H9 (cell line): ENCODE measurements around the gene ABCC11. TPM values are rescaled to one million over a fixed set of nuclear protein-coding genes. Genes with fewer than 3 reads are reported as not detected.

ENCODE experiments used
- DNase-seq: peaks from one replicate; pipeline ENCODE4 v3.0.0-alpha.2; 2017
- H2AFZ ChIP-seq: one replicate; pipeline ENCODE4 v1.6.1; 2013; ENCODE audit warnings: mild to moderate bottlenecking, low read length, control low read depth, moderate library complexity
- H2AK5ac ChIP-seq: 2 replicates; pipeline ENCODE4 v1.6.1; 2013; ENCODE audit warnings: low read length, control low read depth, mixed read lengths; ENCODE audit not compliant: insufficient read length
- H2BK120ac ChIP-seq: one replicate; pipeline ENCODE4 v1.6.1; 2013; ENCODE audit warnings: low read depth, mild to moderate bottlenecking, low read length, control low read depth, inconsistent platforms; ENCODE audit not compliant: poor library complexity, severe bottlenecking
- H2BK12ac ChIP-seq: 2 replicates; pipeline ENCODE4 v1.6.1; 2013; ENCODE audit warnings: low read length, control low read depth, mixed read lengths, low read depth; ENCODE audit not compliant: insufficient read length
- H2BK15ac ChIP-seq: 2 replicates; pipeline ENCODE4 v1.6.1; 2013; ENCODE audit warnings: low read depth, low read length, control low read depth
- H2BK20ac ChIP-seq: one replicate; pipeline ENCODE4 v1.6.1; 2013; ENCODE audit warnings: low read depth, mild to moderate bottlenecking, low read length, control low read depth, inconsistent platforms; ENCODE audit not compliant: poor library complexity, severe bottlenecking
- H2BK5ac ChIP-seq: 2 replicates; pipeline ENCODE4 v1.6.1; 2013; ENCODE audit warnings: low read length, control low read depth, mixed read lengths; ENCODE audit not compliant: insufficient read length
- H3K14ac ChIP-seq: 2 replicates; pipeline ENCODE4 v1.6.1; 2013; ENCODE audit warnings: low read length, control low read depth; ENCODE audit not compliant: insufficient read depth
- H3K18ac ChIP-seq: 2 replicates; pipeline ENCODE4 v1.6.1; 2013; ENCODE audit warnings: low read depth, mild to moderate bottlenecking, mixed read lengths, low read length, control low read depth; ENCODE audit not compliant: insufficient read length
- H3K23ac ChIP-seq: 2 replicates; pipeline ENCODE4 v1.6.1; 2013; ENCODE audit warnings: low read length, control low read depth, mixed read lengths, low read depth; ENCODE audit not compliant: insufficient read length
- H3K23me2 ChIP-seq: 2 replicates; pipeline ENCODE4 v1.6.1; 2013; ENCODE audit warnings: low read depth, mild to moderate bottlenecking, mixed read lengths, low read length, control low read depth; ENCODE audit not compliant: insufficient read length, poor library complexity, severe bottlenecking
- H3K27ac ChIP-seq: 2 replicates; pipeline ENCODE4 v1.5.1; 2013; ENCODE audit warnings: low read length, control low read depth, mixed read lengths, low read depth; ENCODE audit not compliant: insufficient read length
- H3K27me3 ChIP-seq: 2 replicates; pipeline ENCODE4 v1.6.1; 2013; ENCODE audit warnings: low read length, control low read depth, inconsistent platforms; ENCODE audit not compliant: insufficient read depth
- H3K4ac ChIP-seq: 2 replicates; pipeline ENCODE4 v1.6.1; 2013; ENCODE audit warnings: low read depth, mild to moderate bottlenecking, control low read depth, inconsistent platforms, low read length, moderate library complexity
- H3K4me1 ChIP-seq: 2 replicates; pipeline ENCODE4 v1.6.1; 2013; ENCODE audit warnings: low read length, control low read depth, inconsistent platforms; ENCODE audit not compliant: insufficient read depth
- H3K4me2 ChIP-seq: 2 replicates; pipeline ENCODE4 v1.6.1; 2013; ENCODE audit warnings: low read length, control low read depth, mixed read lengths; ENCODE audit not compliant: insufficient read length, insufficient read depth
- H3K56ac ChIP-seq: 2 replicates; pipeline ENCODE4 v1.6.1; 2013; ENCODE audit warnings: low read depth, mild to moderate bottlenecking, mixed read lengths, low read length, control low read depth; ENCODE audit not compliant: insufficient read length
- H3K79me1 ChIP-seq: 2 replicates; pipeline ENCODE4 v1.6.1; 2013; ENCODE audit warnings: low read depth, mild to moderate bottlenecking, moderate library complexity, low read length, control low read depth, inconsistent platforms; ENCODE audit not compliant: insufficient read depth, poor library complexity, severe bottlenecking
- H3K79me2 ChIP-seq: 2 replicates; pipeline ENCODE4 v1.6.1; 2013; ENCODE audit warnings: low read length, control low read depth, inconsistent platforms; ENCODE audit not compliant: insufficient read depth
- H3K9ac ChIP-seq: 2 replicates; pipeline ENCODE4 v1.6.1; 2013; ENCODE audit warnings: low read length, control low read depth, mixed read lengths; ENCODE audit not compliant: insufficient read length; ENCODE audit errors: extremely low read depth
- H3K9me3 ChIP-seq: one replicate; pipeline ENCODE4 v1.6.1; 2013; ENCODE audit warnings: low read depth, low read length, inconsistent platforms; ENCODE audit not compliant: control insufficient read depth
- H3T11ph ChIP-seq: one replicate; pipeline ENCODE4 v1.6.1; 2013; ENCODE audit warnings: mild to moderate bottlenecking, low read length, control low read depth, inconsistent platforms
- H4K20me1 ChIP-seq: one replicate; pipeline ENCODE4 v1.6.1; 2013; ENCODE audit not compliant: control insufficient read depth, insufficient read length, insufficient read depth
- H4K5ac ChIP-seq: 2 replicates; pipeline ENCODE4 v1.6.1; 2013; ENCODE audit warnings: low read depth, mild to moderate bottlenecking, mixed read lengths, low read length, control low read depth; ENCODE audit not compliant: insufficient read length
- H4K8ac ChIP-seq: replicated peaks from 2 replicates; pipeline ENCODE4 v1.6.1; 2013; ENCODE audit warnings: low read length, control low read depth, mixed read lengths, low read depth; ENCODE audit not compliant: insufficient read length
- H4K91ac ChIP-seq: 2 replicates; pipeline ENCODE4 v1.6.1; 2013; ENCODE audit warnings: low read depth, mild to moderate bottlenecking, moderate library complexity, mixed read lengths, low read length, control low read depth; ENCODE audit not compliant: insufficient read length
- H3K27ac Mint-ChIP-seq, 3 experiments: 2 replicates in 2 of 3; 3 replicates in 1 of 3; pipeline ENCODE4 v1.8.0; 2020 to 2021; ENCODE audit warnings: mixed read lengths in 3 of 3, mild to moderate bottlenecking in 1 of 3, moderate library complexity in 1 of 3
- H3K27me3 Mint-ChIP-seq: 2 replicates; pipeline ENCODE4 v1.8.0; 2021; ENCODE audit warnings: low read depth, mild to moderate bottlenecking, moderate library complexity, mixed read lengths
- H3K36me3 Mint-ChIP-seq, 3 experiments: 2 replicates in 2 of 3; 3 replicates in 1 of 3; pipeline ENCODE4 v1.8.0; 2020 to 2021; ENCODE audit warnings: low read depth in 3 of 3, mixed read lengths in 3 of 3; ENCODE audit not compliant: insufficient read depth in 1 of 3
- H3K4me1 Mint-ChIP-seq, 2 experiments: 2 replicates each; pipeline ENCODE4 v1.8.0; 2020; ENCODE audit warnings: mixed read lengths in 2 of 2
- H3K4me3 Mint-ChIP-seq, 2 experiments: 2 replicates in 1 of 2; 3 replicates in 1 of 2; pipeline ENCODE4 v1.8.0; 2020 to 2021; ENCODE audit warnings: mild to moderate bottlenecking in 2 of 2, mixed read lengths in 2 of 2, moderate library complexity in 1 of 2
- H3K9me3 Mint-ChIP-seq, 2 experiments: 2 replicates in 1 of 2; 3 replicates in 1 of 2; pipeline ENCODE4 v1.8.0; 2020; ENCODE audit warnings: mild to moderate bottlenecking in 2 of 2, mixed read lengths in 2 of 2, moderate library complexity in 1 of 2
- CTCF ChIP-seq: fragments of 200-600 bp; sonication (generic); conservative IDR thresholded peaks from 3 replicates; pipeline ENCODE4 v1.8.0; 2021; ENCODE audit warnings: antibody characterized with exemption, mild to moderate bottlenecking
- WGBS: extraction: QIAGEN DNeasy Blood & Tissue Kit; methylation state at CpG from one replicate; pipeline ENCODE4 v1.1.7; 2013; ENCODE audit warnings: missing lambda C conversion rate, low lambda C conversion rate, mixed read lengths; ENCODE audit not compliant: insufficient read length; ENCODE audit errors: extremely low coverage; 5-methylcytosine and 5-hydroxymethylcytosine counted together
- total RNA-seq: library from RNA; stranded (reverse); gene quantifications from 2 replicates; pipeline ENCODE4 v1.2.1, GENCODE V29; 2021

ABCC11 gene
- total RNA-seq, 1 experiment from 2014 or later, result 0.33 TPM

- H3K27ac Mint-ChIP-seq, result no peak overlapping the region; a peak in 1 of 7 replicates
- no peaks in the 10 kb centered on the region; a peak in 1 of 7 replicates for H3K36me3 Mint-ChIP-seq
- no peak overlapping the region for H3K4me3 Mint-ChIP-seq
Observed at GRCh38 chr16:48172682-48173081, 74.7 kb downstream of the ABCC11 start.

More at GRCh38 chr16:48172682-48173081, 74.7 kb downstream of the ABCC11 start:
- Histone ChIP-seq H3K4me2 (no peak overlapping the region), H2BK20ac (no peak overlapping the region), H2BK5ac (no peak overlapping the region), H3K23me2 (no peaks in the 10 kb centered on the region), H4K91ac (no peak overlapping the region), H4K8ac (no peak overlapping the region), H3T11ph (no peak overlapping the region), H3K9ac (no peak overlapping the region), H3K4ac (no peak overlapping the region), H2BK12ac (no peak overlapping the region), H3K18ac (no peak overlapping the region), H3K56ac (no peak overlapping the region), H3K23ac (no peak overlapping the region), H3K14ac (no peak overlapping the region), H3K79me2 (no peaks in the 10 kb centered on the region), H3K4me1 (no peaks in the 10 kb centered on the region), H3K79me1 (no peaks in the 10 kb centered on the region), H2AFZ (no peak overlapping the region), H2BK15ac (no peak overlapping the region), H3K27me3 (no peaks in the 10 kb centered on the region), H2AK5ac (no peak overlapping the region), H4K5ac (no peak overlapping the region), H4K20me1 (no peaks in the 10 kb centered on the region), H2BK120ac (no peak overlapping the region), H3K27ac (no peak overlapping the region), H3K9me3 (no peaks in the 10 kb centered on the region)
- Mint-ChIP-seq H3K9me3 (no peaks in the 10 kb centered on the region), H3K4me1 (no peaks in the 10 kb centered on the region; a peak in 1 of 4 replicates), H3K27me3 (no peaks in the 10 kb centered on the region)
- TF ChIP-seq CTCF, result no peak
- DNase-seq, result no peak
- no CpG with 5 or more reads among the region's 1 CpG for WGBS
